NCI-H510A treated with DMSO at 0.1 percent for 48 hours (cell line): ENCODE measurements around the gene PLEKHM2.

Experiments
- DNase-seq: peaks from one replicate; lab custom pipeline; 2025; lab: John Stamatoyannopoulos, UW

PLEKHM2 gene

DNA sequence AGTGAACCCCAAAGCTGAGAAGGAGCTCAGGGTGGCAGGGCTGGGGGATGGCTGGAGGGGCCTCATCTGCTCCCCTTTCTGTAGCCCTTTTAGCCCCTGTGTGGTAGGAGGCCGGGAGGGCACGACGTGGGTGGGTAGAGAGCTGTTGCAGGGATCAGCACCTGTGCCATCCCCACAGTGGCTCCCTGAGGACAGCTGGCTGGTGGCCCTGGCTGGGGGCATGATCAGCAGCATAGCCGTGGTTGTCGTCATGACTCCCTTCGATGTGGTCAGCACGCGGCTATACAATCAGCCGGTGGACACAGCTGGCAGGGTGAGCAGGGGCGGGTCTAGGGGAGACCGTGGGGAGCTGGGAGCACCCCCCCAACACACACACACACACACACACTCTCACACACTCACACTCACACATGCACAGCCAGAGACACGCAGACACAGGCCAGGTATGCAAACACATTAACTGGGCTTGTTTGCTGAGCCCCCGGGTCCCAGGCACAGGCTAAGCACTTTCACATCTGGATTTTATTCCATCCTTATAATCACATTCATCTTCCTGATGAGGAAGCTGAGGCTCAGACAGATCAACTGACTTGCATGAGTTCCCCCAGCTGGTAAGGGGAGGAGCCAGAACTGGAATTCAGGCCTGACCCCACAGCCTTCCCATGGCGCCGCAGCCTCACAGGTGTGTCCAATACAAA, 54.4 kb downstream of the PLEKHM2 start:
- no peak for DNase-seq

DNA sequence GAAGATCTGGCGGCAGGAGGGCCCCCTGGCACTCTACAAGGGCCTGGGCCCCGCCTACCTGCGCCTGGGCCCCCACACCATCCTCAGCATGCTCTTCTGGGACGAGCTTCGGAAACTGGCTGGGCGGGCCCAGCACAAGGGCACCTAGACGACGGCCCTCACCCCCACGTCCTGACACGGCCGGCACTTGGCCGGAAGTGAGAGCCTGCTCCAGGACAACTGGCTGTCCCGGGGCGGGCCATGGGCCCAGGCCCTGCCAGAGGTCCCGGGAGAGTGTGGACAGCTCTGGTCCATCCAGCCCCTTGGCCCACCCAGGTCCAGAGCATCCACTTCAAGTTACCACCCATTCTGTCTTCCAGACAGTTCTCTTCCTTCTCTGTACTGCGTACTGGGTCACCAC, 55.1 kb downstream of the PLEKHM2 start:
- no peak for DNase-seq

GRCh38 chr1:15739745-15740144, 55.6 kb downstream of the PLEKHM2 start:
- no peak for DNase-seq

GRCh38 chr1:15740924-15741850, 57.1 kb downstream of the PLEKHM2 start:
- DNase-seq, result peak; percentile 98

GRCh38 chr1:15742339-15742801, 58.2 kb downstream of the PLEKHM2 start, which contains the start of gene TMEM82:
Gene TMEM82 (plus strand): TSS chr1:15742499. CDS start chr1:15742560, 61 bp downstream.
- no peak for DNase-seq

DNA sequence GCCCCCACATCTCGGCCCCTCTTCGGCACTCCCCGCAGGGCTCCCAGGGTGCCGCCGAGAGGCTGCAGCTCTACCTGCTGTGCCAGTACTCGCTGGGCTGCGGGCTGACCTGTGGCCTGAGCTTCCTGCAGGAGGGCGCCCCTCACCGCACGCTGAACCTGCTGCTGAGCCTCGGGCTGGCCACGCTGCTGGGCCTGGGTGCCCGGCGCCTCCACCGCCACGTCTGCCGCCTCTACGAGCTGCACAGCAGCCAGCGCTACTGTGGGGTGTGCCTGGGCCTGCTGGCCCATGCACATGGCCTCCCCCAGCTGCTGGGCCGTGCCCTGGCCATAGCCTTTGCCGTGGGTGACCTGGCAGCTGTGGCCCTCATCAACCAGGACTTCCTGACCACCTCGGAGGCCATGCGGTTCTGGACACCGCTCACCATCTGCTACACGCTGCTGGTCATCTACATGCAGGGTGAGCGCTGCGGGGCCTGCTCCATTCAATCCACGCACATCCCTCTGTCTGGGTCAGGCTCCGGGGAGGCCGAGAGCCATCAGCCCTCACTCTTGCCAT, 60.1 kb downstream of the PLEKHM2 start:
- no peak for DNase-seq

GRCh38 chr1:15747378-15747777, 63.3 kb downstream of the PLEKHM2 start:
- DNase-seq, result no peak

DNA sequence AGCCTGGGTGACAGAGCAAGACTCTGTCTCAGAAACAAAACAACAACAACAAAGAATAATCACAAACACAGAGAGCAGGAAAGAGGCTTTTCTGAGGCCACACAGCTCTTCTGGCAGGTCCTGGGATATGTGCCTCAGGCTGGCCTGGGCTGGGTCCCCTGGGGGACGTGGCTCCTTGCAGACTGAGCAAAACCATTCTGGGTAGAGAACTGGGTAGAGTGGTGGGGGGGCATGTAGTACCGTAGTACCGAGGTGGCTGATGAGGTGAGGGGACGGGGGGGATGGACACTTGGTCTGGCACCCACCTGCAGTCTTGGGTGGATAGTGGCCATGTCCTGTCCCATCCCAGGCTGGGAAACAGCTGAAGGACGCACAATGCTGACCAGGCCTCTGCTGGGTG, 64.1 kb downstream of the PLEKHM2 start:
- no peak for DNase-seq

DNA sequence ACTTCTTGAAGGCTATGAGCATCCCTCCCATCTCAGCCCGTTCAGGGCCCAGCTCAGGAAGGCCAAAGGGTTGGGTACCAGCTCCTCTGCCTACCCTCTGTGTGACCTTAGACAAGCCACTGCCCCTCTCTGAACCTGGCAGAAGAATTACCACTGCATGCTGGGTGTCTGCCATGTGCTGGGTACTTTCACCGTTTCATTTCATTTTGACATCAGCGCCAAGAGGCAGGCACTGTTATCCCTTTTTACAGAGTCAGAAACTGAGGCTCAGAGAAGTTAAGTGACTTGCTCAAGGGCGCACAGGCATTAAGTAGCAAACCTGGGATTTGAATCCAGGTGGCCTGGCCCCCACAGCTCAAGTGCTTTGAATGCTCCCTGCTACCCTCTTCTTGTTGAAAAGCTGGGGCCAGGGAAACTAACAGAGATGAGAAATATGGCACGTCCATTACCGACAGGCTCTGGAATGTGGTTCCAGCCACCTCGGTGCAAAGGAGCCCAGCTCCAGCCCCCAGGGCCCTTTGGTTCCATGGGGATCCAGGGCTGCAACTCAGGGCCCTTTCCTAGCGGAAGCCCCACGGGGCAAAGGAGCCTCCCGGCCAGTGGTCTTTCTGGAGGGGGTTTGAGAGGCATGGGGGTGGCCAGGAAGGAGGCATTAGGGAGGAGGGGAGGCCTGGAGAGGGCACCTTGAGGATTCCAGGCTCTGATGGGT, 64.7 kb downstream of the PLEKHM2 start:
- no peak for DNase-seq

DNA sequence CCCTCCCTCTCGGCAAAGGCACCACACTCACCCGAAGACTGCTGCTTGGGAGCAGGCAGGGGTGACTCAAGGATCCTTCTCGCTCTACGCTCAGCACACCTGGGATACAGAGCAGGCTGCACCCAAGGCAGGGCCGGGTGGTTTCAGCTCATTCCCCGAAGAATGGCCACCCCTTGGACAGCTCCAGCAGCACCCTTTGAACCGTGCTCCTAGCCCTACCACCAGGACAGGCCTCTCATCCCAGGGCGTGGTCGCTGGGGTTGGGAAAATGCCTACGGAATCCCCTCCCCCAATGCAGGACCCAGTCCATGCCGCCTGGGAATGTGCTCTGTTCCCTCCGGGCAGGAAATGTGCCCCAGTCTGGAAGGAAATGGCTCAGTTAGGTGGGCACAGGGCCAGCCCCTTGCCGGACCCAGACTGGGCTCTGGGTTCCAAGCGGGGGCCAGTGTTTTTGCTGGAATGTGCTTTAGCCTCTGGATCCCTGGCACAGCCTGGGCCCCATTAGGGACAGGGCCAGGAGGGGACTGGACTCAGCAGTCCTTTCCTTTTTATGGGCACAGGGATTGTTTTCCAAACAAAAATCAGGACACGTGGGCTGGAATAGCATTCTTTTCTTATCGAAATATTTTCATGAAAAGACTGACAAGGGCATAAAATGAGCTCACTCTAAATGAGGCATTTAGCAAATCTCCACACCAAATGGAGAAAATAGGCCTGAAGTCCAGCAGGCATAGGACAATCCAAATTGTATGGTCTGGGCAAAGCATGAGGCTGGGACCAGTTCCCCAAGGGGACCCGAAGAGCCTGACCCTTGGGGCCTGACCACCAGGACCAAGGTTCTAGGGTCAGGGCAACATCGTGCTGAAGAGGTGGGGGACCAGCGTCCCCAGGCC, 65.5 kb downstream of the PLEKHM2 start:
- no peak for DNase-seq

DNA sequence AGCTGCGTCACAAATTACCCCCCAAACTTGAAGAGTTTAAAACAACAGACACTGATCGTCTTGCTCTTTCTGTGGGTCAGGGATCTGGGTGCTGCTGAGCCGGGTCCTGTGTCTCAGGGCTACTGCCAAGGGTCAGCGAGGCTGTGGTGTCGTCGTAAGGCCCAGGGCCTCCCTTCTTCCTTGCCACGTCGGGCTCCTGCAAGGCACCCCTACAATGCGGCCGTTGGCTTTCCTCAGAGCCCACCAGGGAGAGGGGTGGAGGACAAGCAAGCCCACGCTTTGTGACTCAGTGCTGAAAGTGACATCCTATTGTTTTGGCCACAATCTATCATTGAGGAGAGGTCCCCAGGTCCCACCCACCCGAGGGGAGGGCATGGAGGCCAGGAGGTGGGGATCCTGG, 66.8 kb downstream of the PLEKHM2 start:
- DNase-seq, result no peak

- no peak for DNase-seq
These were observed 67.6 kb downstream of the PLEKHM2 start for GRCh38 chr1:15751717-15752116.

- DNase-seq, result no peak
These were observed 69.7 kb downstream of the PLEKHM2 start for GRCh38 chr1:15753776-15754175.

DNA sequence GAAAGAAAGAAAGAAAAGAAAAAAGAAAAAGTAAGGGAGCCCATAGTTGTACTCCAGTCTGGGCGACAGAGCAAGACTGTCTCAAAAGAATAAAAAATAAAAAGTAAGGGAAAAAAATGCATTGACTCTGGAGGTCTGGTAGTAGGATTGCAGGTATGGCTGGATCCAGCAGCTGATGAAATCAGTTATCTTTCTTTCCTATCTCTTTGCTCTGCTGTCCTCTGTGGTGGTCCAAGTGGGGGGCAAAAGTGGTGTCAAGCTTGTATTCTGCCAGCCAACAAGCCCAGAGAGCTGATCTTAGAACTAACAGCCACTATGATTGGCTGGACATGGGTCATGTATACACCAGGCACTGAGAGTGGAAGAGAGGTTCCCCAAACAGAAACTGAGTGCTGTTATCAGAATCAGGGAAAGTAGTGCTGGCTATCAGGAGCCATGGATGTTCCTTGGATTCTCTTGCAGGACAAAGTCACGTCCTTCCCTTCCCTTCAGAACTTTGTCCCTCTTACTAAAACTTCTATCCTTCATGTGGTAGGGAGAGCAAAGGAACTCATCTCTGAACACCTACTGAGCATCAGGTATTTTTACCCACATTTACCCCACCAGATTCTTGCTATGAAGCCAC, 71.0 kb downstream of the PLEKHM2 start:
- DNase-seq, result no peak

- DNase-seq, result no peak
These were observed 71.5 kb downstream of the PLEKHM2 start for GRCh38 chr1:15755646-15756040.

DNA sequence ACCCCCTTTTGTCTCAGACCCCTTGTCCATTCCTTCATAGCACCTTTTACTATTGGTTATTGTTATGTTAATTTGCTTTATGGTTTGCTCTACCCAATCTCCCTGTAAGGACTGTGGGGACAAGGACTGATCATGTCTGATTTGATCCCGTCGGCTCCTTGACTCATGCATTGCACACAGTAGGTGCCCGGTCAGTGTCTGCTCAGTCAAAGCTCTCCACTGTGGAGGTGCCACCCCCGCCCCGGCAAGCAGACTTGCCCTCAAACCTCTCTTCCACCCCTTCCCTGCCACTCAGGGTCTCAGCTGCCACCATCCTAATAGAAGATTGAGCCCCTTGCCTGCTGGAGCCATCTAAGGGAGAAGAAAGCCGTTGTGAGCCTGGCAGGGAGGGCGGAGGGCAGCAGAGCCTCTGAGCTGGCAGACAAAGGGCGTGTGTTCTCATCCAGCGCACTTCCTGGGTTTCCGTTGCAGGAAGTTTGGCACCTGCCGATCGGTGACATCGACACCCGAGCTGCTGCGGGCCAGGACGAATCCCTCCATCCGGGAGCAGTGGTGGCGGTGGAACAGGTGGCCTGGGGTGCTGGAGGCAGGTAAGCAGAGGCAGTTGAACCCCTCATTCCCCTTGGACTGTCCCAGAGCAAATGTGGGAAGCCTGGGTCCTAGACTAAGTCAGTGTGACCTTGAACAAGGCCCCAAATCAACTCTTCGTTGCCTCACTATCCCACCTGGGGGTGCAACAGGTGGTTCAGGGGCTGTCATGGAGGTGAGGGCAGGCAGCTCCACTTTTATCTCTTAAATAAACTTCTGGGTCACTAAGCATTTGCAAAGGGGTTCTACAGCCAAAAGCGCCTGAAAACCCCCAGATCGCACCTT, 72.3 kb downstream of the PLEKHM2 start:
- peak; percentile 96 for DNase-seq

- peak; percentile 60 for DNase-seq
These were observed 73.0 kb downstream of the PLEKHM2 start for GRCh38 chr1:15757016-15757543.

- no peak for DNase-seq
These were observed 73.6 kb downstream of the PLEKHM2 start for GRCh38 chr1:15757575-15758342.
